ENCODE results near the gene MCM5.

- TF ChIP-seq CTCF (conservative IDR thresholded peaks at IDR 0.05 in 1 of 2, IDR thresholded peaks at IDR 0.05 in 1 of 2; ENCODE audit: extremely low read depth in 1 of 2, insufficient read depth in 1 of 2, low read depth in 1 of 2, low read length in 2 of 2) (no peak), EZH2 (IDR thresholded peaks at IDR 0.05; ENCODE audit: borderline replicate concordance, low read length) (no peak)
Observed at GRCh38 chr22:35353318-35353717, 46.6 kb upstream of the MCM5 start.

All from mammary epithelial cell (primary cell).